ENCODE measurements around the gene LRRIQ3. TPM values are rescaled to one million over a fixed set of nuclear protein-coding genes. Genes with fewer than 3 reads are reported as not detected.

LRRIQ3 gene
- total RNA-seq, 4 donors from 2014 or later = 1.3 to 5.0 (median 2.6) TPM

DNA sequence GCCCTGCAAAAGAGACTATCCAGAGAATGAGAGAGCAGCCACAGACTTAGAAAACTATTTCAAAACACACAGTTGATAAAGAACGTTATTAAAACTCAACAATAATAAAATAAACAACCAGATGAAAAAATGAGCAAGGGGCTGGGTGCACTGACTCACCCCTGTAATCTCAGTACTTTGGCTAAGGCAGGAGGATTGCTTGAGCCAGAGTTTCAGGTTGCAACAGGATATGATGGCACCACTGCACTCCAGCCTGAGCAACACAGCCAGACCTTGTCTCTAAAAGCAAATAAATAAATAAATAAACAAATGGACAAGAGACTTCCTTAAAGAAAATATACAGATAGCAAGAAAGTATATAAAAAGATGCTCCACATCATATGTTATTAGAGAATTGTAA is 144.6 kb downstream of the LRRIQ3 start:
- no peak for DNase-seq
- no peak overlapping the region for H3K4me3 ChIP-seq (replicated peaks in 1 of 3)
- intact Hi-C loops (cut with DNase I) = no loop called here
- no peaks in the 10 kb centered on the region for H3K36me3 ChIP-seq
- TF ChIP-seq POLR2A (IDR thresholded peaks at IDR 0.05) = no peak
- TF ChIP-seq, protein P1, sequence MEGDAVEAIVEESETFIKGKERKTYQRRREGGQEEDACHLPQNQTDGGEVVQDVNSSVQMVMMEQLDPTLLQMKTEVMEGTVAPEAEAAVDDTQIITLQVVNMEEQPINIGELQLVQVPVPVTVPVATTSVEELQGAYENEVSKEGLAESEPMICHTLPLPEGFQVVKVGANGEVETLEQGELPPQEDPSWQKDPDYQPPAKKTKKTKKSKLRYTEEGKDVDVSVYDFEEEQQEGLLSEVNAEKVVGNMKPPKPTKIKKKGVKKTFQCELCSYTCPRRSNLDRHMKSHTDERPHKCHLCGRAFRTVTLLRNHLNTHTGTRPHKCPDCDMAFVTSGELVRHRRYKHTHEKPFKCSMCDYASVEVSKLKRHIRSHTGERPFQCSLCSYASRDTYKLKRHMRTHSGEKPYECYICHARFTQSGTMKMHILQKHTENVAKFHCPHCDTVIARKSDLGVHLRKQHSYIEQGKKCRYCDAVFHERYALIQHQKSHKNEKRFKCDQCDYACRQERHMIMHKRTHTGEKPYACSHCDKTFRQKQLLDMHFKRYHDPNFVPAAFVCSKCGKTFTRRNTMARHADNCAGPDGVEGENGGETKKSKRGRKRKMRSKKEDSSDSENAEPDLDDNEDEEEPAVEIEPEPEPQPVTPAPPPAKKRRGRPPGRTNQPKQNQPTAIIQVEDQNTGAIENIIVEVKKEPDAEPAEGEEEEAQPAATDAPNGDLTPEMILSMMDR (IDR thresholded peaks at IDR 0.05) = no peak
- H3K4me1 ChIP-seq = no peaks in the 10 kb centered on the region
- H3K9me3 ChIP-seq = no peaks in the 10 kb centered on the region
- H3K27ac ChIP-seq = no peak overlapping the region
- no peaks in the 10 kb centered on the region for H3K27me3 ChIP-seq
- 48 to 68% methylated on average over 1 of the region's 1 CpG for WGBS, 2 donors

DNA sequence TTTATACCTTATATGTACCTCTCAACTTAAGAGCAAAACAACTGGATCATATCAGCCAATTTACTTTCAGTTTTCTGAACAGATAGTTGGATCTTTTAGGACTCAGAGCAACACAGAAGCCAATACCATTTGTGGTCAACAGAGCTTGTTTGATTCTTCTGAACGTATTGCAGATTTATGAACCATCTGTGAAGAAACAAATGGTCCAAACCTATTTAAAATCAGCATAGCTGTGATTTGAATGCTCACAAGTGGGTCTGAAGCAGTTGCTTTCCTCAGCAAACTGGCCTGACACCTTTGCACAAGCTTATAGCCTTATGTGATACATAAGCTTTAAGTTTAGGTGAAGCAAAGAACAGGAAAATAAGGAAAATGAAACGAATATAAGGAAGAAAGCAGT is 147.6 kb downstream of the LRRIQ3 start:
- TF ChIP-seq POLR2A (IDR thresholded peaks at IDR 0.05) = no peak
- TF ChIP-seq, protein P1 (IDR thresholded peaks at IDR 0.05) = no peak
- WGBS, 2 donors = 78 to 84% methylated on average over 2 of the region's 2 CpGs
- no peaks in the 10 kb centered on the region for H3K27me3 ChIP-seq

DNA sequence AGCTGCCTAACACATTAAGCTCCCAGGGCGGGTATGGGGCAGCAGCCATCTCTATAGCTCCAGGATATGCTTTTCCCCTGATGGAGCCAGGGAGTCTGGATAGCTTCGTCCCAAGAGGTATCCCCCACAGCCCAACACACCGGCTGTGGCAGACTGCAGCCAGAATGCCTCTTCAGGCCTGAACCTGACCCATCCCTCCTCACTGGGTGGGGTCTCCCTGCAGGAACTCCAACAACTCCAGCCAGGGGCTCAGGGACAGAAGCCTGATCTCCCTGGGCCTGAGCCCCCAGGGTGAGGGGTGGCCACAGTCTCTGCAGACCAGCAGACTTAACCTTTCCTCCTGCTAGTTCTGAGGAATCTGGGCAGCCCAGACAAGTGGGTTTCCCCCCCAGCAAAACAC is 159.9 kb downstream of the LRRIQ3 start:
- TF ChIP-seq, protein P1 (IDR thresholded peaks at IDR 0.05) = no peak
- no peak for TF ChIP-seq POLR2A (IDR thresholded peaks at IDR 0.05)
- no peaks in the 10 kb centered on the region for H3K27me3 ChIP-seq
- H3K4me3 ChIP-seq (replicated peaks in 1 of 3) = no peak overlapping the region
- 83 to 100% methylated on average over 1 to 2 of the region's 3 CpGs for WGBS, 2 donors
- H3K36me3 ChIP-seq = no peaks in the 10 kb centered on the region
- H3K4me1 ChIP-seq = no peaks in the 10 kb centered on the region
- intact Hi-C loops (cut with DNase I) = no loop called here
- DNase-seq = no peak
- no peak overlapping the region for H3K27ac ChIP-seq
- no peaks in the 10 kb centered on the region for H3K9me3 ChIP-seq

More for the DNA sequence above, 147.6 kb downstream of the LRRIQ3 start:
- no peaks in the 10 kb centered on the region for H3K4me1 ChIP-seq
- no peaks in the 10 kb centered on the region for H3K36me3 ChIP-seq
- intact Hi-C loops (cut with DNase I) = no loop called here
- H3K27ac ChIP-seq = no peak overlapping the region
- H3K9me3 ChIP-seq = no peaks in the 10 kb centered on the region
- no peak for DNase-seq
- H3K4me3 ChIP-seq (replicated peaks in 1 of 3) = no peak overlapping the region

DNA sequence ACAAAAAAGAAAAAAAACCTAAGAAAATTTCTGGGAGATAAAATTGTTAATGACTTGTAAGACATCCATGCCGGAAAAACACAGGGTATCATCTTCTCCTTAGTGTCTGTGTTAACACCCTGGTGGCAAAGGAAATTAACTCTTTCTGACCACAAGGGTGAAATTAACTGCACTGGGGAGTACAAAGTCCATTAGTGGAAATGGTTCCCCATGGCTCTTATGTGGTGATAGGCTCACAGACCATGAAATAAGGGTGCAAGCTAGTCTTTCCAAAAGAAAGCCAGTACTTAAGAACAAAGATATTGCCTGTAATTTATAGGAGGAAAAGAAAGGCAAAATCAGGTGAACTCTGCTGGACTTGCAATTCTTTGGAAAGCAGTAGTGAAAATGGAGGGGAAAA is 185.4 kb downstream of the LRRIQ3 start:
- H3K4me3 ChIP-seq (replicated peaks in 1 of 3) = no peak overlapping the region
- no peak for DNase-seq
- no peak overlapping the region for H3K27ac ChIP-seq
- intact Hi-C loops (cut with DNase I) = no loop called here
- no peaks in the 10 kb centered on the region for H3K9me3 ChIP-seq
- TF ChIP-seq, protein P1 (IDR thresholded peaks at IDR 0.05) = no peak
- no peak for TF ChIP-seq POLR2A (IDR thresholded peaks at IDR 0.05)
- no peaks in the 10 kb centered on the region for H3K27me3 ChIP-seq
- no peaks in the 10 kb centered on the region for H3K36me3 ChIP-seq
- WGBS, 2 donors = 26 to 33% methylated on average over 1 of the region's 1 CpG
- no peaks in the 10 kb centered on the region for H3K4me1 ChIP-seq

DNA sequence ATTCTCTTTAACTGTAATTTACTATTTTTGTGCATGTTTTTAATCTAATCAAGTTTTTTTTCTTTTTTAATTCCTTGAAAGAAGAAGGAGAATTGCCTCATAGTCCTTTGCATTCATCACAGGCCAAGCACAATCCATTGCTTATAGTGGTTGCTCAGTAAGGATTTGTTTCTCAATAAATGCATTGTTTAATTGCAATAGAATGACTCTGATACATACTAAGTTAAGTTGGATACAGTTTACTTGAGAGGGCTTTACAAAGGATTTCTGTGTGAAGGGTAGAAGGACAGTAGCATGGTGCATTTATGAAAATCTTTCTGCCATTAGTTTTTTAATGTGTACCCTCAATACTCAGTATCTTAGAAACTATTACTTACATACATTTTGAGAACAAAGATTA is 186.2 kb downstream of the LRRIQ3 start:
- no peak overlapping the region for H3K27ac ChIP-seq
- no peaks in the 10 kb centered on the region for H3K27me3 ChIP-seq
- no peak for DNase-seq
- intact Hi-C loops (cut with DNase I) = no loop called here
- H3K36me3 ChIP-seq = no peaks in the 10 kb centered on the region
- TF ChIP-seq, protein P1 (IDR thresholded peaks at IDR 0.05) = no peak
- no peak for TF ChIP-seq POLR2A (IDR thresholded peaks at IDR 0.05)
- H3K4me3 ChIP-seq (replicated peaks in 1 of 3) = no peak overlapping the region
- no peaks in the 10 kb centered on the region for H3K4me1 ChIP-seq
- no peaks in the 10 kb centered on the region for H3K9me3 ChIP-seq
